ENCODE data around the gene ANKRD60.
A peak's percentile ranks its signal among the peaks of the same experiment; 100 is the strongest.

- TF ChIP-seq CTCF (conservative IDR thresholded peaks at IDR 0.05; ENCODE audit: low read length) (peak; percentile 44; the same call in 1 of the 2 replicates), EZH2phosphoT487 (IDR thresholded peaks at IDR 0.05; ENCODE audit: borderline replicate concordance, low read depth, low read length) (no peak)
Measured at GRCh38 chr20:58246346-58246745, 17.9 kb upstream of the ANKRD60 start.
